ENCODE results near the gene CNIH3.

Gene CNIH3

DNA sequence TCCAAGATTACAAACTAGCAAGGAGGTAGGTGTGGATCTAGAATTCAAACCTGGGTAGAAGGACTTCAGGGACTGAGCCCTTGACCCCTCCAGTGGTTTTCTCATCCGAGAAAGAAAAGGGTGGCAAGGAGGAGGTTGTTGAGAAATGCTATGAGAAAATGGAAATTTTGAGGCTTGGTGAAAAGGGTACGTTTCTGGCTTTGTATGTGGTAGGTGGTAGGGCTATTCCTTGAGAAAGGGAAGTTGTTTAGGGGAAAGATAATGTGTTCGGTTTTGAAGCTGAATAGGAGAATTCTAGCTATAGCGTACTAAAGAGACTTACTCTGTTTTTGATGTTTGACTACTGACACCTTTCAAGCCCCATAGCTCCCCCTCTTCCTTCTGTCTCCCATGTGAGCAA lies 133.8 kb downstream of the CNIH3 start:
- H3K27me3 ChIP-seq (ENCODE audit: control insufficient read depth, low read length) = peaks cover 8% of the 10 kb centered on the region; the same call in 1 of the 2 replicates
- H3F3A ChIP-seq (ENCODE audit: control insufficient read depth, insufficient read depth) = no peaks in the 10 kb centered on the region
- H3K36me3 ChIP-seq (ENCODE audit: control insufficient read depth, low read length) = no peaks in the 10 kb centered on the region
- H3K4me3 ChIP-seq (ENCODE audit: low read length) = no peak overlapping the region
- H3K9me3 ChIP-seq (ENCODE audit: control insufficient read depth, insufficient read depth, low read length) = no peaks in the 10 kb centered on the region
- H4K20me1 ChIP-seq (ENCODE audit: control insufficient read depth, insufficient read depth, low read depth, low read length) = no peaks in the 10 kb centered on the region
- TF ChIP-seq, protein P1, sequence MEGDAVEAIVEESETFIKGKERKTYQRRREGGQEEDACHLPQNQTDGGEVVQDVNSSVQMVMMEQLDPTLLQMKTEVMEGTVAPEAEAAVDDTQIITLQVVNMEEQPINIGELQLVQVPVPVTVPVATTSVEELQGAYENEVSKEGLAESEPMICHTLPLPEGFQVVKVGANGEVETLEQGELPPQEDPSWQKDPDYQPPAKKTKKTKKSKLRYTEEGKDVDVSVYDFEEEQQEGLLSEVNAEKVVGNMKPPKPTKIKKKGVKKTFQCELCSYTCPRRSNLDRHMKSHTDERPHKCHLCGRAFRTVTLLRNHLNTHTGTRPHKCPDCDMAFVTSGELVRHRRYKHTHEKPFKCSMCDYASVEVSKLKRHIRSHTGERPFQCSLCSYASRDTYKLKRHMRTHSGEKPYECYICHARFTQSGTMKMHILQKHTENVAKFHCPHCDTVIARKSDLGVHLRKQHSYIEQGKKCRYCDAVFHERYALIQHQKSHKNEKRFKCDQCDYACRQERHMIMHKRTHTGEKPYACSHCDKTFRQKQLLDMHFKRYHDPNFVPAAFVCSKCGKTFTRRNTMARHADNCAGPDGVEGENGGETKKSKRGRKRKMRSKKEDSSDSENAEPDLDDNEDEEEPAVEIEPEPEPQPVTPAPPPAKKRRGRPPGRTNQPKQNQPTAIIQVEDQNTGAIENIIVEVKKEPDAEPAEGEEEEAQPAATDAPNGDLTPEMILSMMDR (IDR thresholded peaks at IDR 0.05; ENCODE audit: low read depth, low read length, poor library complexity, severe bottlenecking) = no peak
- no peak for TF ChIP-seq EZH2phosphoT487 (IDR thresholded peaks at IDR 0.05; ENCODE audit: borderline replicate concordance, low read length)
- no peak overlapping the region for H3K27ac ChIP-seq (ENCODE audit: low read depth, low read length)
- no peaks in the 10 kb centered on the region for H3K9me2 ChIP-seq (replicated peaks; ENCODE audit: control insufficient read depth, low read length)
- H3K79me2 ChIP-seq (ENCODE audit: control insufficient read depth, low read length) = no peaks in the 10 kb centered on the region
- H3K4me2 ChIP-seq (ENCODE audit: low read length) = no peak overlapping the region
- H3K4me1 ChIP-seq (ENCODE audit: control insufficient read depth, low read length) = no peaks in the 10 kb centered on the region

DNA sequence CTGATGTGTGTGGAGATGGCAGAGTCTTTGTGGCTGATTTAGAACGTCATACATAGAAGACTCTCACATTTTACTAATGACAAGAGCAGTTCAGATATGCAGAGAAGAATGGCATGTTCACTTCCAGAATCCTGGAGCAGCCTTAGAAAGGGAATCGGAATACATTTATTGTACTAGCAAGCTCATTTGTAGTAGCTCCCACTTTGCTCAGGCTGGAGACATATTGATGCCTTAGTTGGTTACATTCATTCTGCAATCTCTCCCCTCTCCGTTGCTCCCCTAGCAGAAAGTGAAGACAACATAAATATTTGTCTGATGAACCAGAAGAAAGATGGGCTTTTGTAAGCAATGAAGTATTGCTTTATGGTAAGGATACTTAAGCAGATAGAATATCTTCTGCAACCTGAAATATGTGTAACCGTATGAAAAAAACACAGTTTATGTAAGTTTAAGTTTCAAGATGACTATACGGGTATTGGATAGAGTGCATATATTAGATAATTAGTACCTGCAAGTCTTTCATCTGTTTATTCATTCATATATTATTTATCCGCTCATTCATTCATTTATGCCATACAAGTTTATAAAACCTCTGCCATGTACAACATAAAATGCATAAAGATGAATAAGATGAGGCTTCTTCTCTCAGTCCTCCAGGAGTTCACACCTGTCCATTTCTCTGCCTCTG lies 135.7 kb downstream of the CNIH3 start:
- Histone ChIP-seq H3K4me2 (ENCODE audit: low read length) (no peak overlapping the region), H3K36me3 (ENCODE audit: control insufficient read depth, low read length) (no peaks in the 10 kb centered on the region), H3K4me3 (ENCODE audit: low read length) (no peak overlapping the region), H3K27me3 (ENCODE audit: control insufficient read depth, low read length) (peaks cover 8% of the 10 kb centered on the region; the same call in 1 of the 2 replicates), H3F3A (ENCODE audit: control insufficient read depth, insufficient read depth) (no peaks in the 10 kb centered on the region), H3K9me2 (replicated peaks; ENCODE audit: control insufficient read depth, low read length) (no peaks in the 10 kb centered on the region), H3K4me1 (ENCODE audit: control insufficient read depth, low read length) (no peaks in the 10 kb centered on the region), H3K9me3 (ENCODE audit: control insufficient read depth, insufficient read depth, low read length) (no peaks in the 10 kb centered on the region), H4K20me1 (ENCODE audit: control insufficient read depth, insufficient read depth, low read depth, low read length) (no peaks in the 10 kb centered on the region), H3K79me2 (ENCODE audit: control insufficient read depth, low read length) (no peaks in the 10 kb centered on the region), H3K27ac (ENCODE audit: low read depth, low read length) (no peak overlapping the region)
- TF ChIP-seq, protein P1 (IDR thresholded peaks at IDR 0.05; ENCODE audit: low read depth, low read length, poor library complexity, severe bottlenecking) = no peak
- TF ChIP-seq EZH2phosphoT487 (IDR thresholded peaks at IDR 0.05; ENCODE audit: borderline replicate concordance, low read length) = no peak

DNA sequence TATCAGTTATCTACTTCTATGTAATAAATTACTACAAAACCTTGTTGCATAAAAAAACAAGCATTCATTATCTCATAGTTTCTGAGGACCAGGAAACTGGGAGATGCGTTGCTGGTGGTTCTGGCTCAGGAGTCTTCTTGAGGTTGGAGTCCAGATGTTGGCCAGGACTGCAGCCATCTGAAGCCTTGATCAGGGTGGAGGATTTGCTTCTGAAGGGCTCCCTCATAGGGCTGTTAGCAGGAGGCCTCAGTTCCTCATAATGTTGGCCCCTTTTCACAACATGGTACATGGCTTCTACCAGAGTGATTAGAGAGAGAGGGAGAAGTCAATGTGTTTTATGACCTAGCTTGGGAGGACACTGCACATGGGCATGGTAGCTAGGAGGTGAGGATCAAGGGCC lies 137.4 kb downstream of the CNIH3 start:
- Histone ChIP-seq H3F3A (ENCODE audit: control insufficient read depth, insufficient read depth) (no peaks in the 10 kb centered on the region), H3K4me2 (ENCODE audit: low read length) (no peak overlapping the region), H3K4me1 (ENCODE audit: control insufficient read depth, low read length) (no peaks in the 10 kb centered on the region), H3K36me3 (ENCODE audit: control insufficient read depth, low read length) (no peaks in the 10 kb centered on the region), H3K27ac (ENCODE audit: low read depth, low read length) (no peak overlapping the region), H3K9me3 (ENCODE audit: control insufficient read depth, insufficient read depth, low read length) (no peaks in the 10 kb centered on the region), H3K79me2 (ENCODE audit: control insufficient read depth, low read length) (no peaks in the 10 kb centered on the region), H3K27me3 (ENCODE audit: control insufficient read depth, low read length) (peaks cover 8% of the 10 kb centered on the region; the same call in 1 of the 2 replicates), H4K20me1 (ENCODE audit: control insufficient read depth, insufficient read depth, low read depth, low read length) (no peaks in the 10 kb centered on the region), H3K9me2 (replicated peaks; ENCODE audit: control insufficient read depth, low read length) (no peaks in the 10 kb centered on the region), H3K4me3 (ENCODE audit: low read length) (no peak overlapping the region)
- no peak for TF ChIP-seq EZH2phosphoT487 (IDR thresholded peaks at IDR 0.05; ENCODE audit: borderline replicate concordance, low read length)
- TF ChIP-seq, protein P1 (IDR thresholded peaks at IDR 0.05; ENCODE audit: low read depth, low read length, poor library complexity, severe bottlenecking) = no peak
